ENCODE data around the gene TRIL.

The TRIL gene

DNA sequence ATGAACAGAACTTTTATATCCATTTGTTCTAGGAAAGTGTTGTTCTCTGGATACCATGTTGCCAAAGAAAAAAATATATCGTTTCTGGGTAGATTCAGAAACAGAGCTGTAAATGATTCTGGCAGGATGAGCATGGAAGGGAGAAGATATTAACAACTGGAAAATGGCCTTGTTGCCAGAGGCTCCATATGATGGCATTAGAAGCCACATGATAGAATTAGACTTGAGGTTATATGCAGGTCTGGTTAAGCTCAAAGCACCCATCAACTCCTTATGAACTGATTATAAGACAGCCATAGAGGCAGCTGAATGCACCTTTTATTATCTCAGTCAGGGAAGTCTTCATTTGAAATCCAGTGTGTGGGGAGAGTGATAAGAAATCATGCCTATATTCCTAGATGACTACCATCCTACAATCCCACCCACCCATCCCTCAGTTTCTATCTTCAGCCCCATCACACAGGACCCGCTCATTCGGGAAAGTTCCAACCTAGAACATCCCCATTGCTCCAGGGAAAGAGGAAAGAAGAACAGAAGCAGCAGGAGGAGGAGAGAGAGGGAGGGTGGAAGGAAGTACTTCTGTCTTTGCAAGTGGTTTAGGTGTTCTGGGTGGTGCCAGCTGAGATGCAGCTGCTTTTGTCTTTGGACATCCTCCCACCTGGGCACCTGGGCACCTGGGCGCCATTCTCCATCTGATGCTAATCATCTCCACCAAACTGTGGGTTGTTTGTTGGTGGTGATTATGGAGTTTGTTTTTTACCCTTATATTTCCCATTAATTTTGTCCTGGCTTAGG is 25.5 kb upstream of the TRIL start:
- H3K4me1 ChIP-seq (ENCODE audit: control insufficient read depth, insufficient read depth, low read length, poor library complexity, severe bottlenecking), result no peaks in the 10 kb centered on the region
- H3K27me3 ChIP-seq (replicated peaks; ENCODE audit: control insufficient read depth, insufficient read depth, low read length, poor library complexity, severe bottlenecking), result no peaks in the 10 kb centered on the region
- DNase-seq, result no peak
- H3K36me3 ChIP-seq (ENCODE audit: control insufficient read depth, insufficient read depth, low read length), result no peaks in the 10 kb centered on the region
- no peak overlapping the region for H3K27ac ChIP-seq (ENCODE audit: insufficient read depth, low read length, poor library complexity, severe bottlenecking)
- no peaks in the 10 kb centered on the region for H3K9me3 ChIP-seq (ENCODE audit: control insufficient read depth, low read length)
- H3K4me3 ChIP-seq (ENCODE audit: insufficient read depth, low read depth, low read length, poor library complexity, severe bottlenecking), result no peak overlapping the region

DNA sequence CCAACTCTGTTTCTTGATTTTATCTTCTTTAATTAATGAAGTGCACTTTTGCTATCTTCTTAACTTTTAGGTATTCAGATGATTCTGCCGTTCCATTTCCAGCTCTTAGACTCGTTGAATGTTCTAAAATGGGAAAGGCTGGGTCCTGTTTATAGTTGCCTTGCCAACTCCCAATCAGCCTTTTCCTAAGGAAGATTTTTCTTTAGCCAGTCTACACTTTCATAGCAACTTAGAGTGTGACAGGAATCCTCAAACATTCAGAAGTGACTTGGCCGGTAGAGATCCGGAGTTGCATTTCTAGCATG is 23.0 kb upstream of the TRIL start:
- Histone ChIP-seq H3K4me1 (ENCODE audit: control insufficient read depth, insufficient read depth, low read length, poor library complexity, severe bottlenecking) (no peaks in the 10 kb centered on the region), H3K36me3 (ENCODE audit: control insufficient read depth, insufficient read depth, low read length) (no peaks in the 10 kb centered on the region), H3K27ac (ENCODE audit: insufficient read depth, low read length, poor library complexity, severe bottlenecking) (no peak overlapping the region), H3K27me3 (replicated peaks; ENCODE audit: control insufficient read depth, insufficient read depth, low read length, poor library complexity, severe bottlenecking) (no peaks in the 10 kb centered on the region), H3K9me3 (ENCODE audit: control insufficient read depth, low read length) (no peaks in the 10 kb centered on the region), H3K4me3 (ENCODE audit: insufficient read depth, low read depth, low read length, poor library complexity, severe bottlenecking) (no peak overlapping the region)
- DNase-seq, result no peak

DNA sequence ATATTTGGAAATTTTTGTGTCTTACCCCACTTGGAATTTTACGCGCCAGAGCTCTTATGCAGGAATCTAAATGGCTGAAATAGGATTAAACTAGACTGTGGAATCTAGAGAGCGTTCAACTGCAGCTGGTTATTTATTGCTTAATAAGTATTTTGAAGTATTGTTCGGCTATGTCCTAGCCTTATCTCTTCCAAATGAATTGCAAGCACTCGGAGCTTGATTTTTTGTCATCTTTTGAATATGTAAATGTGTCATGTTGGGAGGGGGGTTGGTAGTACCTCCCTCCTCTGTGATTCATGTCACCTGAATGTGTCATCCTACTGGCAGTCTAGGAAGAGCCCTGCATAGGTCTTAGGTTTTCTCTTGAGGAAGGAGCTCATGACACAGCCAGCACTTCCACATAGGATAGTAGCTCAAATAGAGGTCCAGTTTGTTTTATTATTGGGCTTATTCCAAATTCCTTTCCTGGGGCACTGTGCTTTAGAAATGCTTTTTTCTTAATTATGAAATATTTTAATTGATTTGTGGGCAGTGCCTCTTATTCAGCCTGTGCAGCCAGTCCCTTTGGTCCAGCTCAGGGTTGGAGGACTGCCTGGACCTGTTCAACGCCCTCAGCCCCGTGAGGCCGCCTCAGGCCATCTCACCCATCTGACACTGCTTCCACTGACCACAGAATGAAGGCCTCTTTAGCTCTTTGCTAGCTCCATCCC is 22.5 kb upstream of the TRIL start:
- H3K4me1 ChIP-seq (ENCODE audit: control insufficient read depth, insufficient read depth, low read length, poor library complexity, severe bottlenecking), result no peaks in the 10 kb centered on the region
- no peaks in the 10 kb centered on the region for H3K36me3 ChIP-seq (ENCODE audit: control insufficient read depth, insufficient read depth, low read length)
- H3K9me3 ChIP-seq (ENCODE audit: control insufficient read depth, low read length), result no peaks in the 10 kb centered on the region
- H3K4me3 ChIP-seq (ENCODE audit: insufficient read depth, low read depth, low read length, poor library complexity, severe bottlenecking), result no peak overlapping the region
- H3K27ac ChIP-seq (ENCODE audit: insufficient read depth, low read length, poor library complexity, severe bottlenecking), result no peak overlapping the region
- no peak for DNase-seq
- no peaks in the 10 kb centered on the region for H3K27me3 ChIP-seq (replicated peaks; ENCODE audit: control insufficient read depth, insufficient read depth, low read length, poor library complexity, severe bottlenecking)

DNA sequence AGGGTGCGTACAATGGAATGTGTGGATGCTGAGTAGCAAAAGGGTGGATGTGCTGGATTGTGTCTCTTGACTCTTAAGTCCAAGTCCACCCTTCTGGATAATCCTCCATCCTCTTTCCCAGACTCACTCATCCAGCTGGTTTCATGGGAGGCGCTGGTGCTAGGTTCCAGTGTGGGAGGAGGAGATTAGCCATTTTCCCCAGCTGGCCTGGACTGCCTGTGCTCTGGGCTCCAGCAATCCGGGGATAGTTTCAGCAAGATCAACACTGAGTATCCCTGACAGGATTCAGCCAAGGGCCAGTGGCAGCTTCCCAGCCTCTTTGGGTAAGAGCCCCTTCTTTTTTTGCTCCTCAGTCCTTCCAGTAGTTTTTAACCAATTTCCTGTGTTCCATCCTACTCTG is 21.6 kb upstream of the TRIL start:
- Histone ChIP-seq H3K4me1 (ENCODE audit: control insufficient read depth, insufficient read depth, low read length, poor library complexity, severe bottlenecking) (no peaks in the 10 kb centered on the region), H3K9me3 (ENCODE audit: control insufficient read depth, low read length) (no peaks in the 10 kb centered on the region), H3K4me3 (ENCODE audit: insufficient read depth, low read depth, low read length, poor library complexity, severe bottlenecking) (no peak overlapping the region), H3K27ac (ENCODE audit: insufficient read depth, low read length, poor library complexity, severe bottlenecking) (no peak overlapping the region), H3K36me3 (ENCODE audit: control insufficient read depth, insufficient read depth, low read length) (no peaks in the 10 kb centered on the region), H3K27me3 (replicated peaks; ENCODE audit: control insufficient read depth, insufficient read depth, low read length, poor library complexity, severe bottlenecking) (no peaks in the 10 kb centered on the region)
- no peak for DNase-seq

GRCh38 chr7:28977881-28978280 is 19.8 kb upstream of the TRIL start:
- Histone ChIP-seq H3K9me3 (ENCODE audit: control insufficient read depth, low read length) (no peaks in the 10 kb centered on the region), H3K27me3 (replicated peaks; ENCODE audit: control insufficient read depth, insufficient read depth, low read length, poor library complexity, severe bottlenecking) (no peaks in the 10 kb centered on the region), H3K27ac (ENCODE audit: insufficient read depth, low read length, poor library complexity, severe bottlenecking) (no peak overlapping the region), H3K36me3 (ENCODE audit: control insufficient read depth, insufficient read depth, low read length) (no peaks in the 10 kb centered on the region), H3K4me1 (ENCODE audit: control insufficient read depth, insufficient read depth, low read length, poor library complexity, severe bottlenecking) (no peaks in the 10 kb centered on the region), H3K4me3 (ENCODE audit: insufficient read depth, low read depth, low read length, poor library complexity, severe bottlenecking) (no peak overlapping the region)
- no peak for DNase-seq

DNA sequence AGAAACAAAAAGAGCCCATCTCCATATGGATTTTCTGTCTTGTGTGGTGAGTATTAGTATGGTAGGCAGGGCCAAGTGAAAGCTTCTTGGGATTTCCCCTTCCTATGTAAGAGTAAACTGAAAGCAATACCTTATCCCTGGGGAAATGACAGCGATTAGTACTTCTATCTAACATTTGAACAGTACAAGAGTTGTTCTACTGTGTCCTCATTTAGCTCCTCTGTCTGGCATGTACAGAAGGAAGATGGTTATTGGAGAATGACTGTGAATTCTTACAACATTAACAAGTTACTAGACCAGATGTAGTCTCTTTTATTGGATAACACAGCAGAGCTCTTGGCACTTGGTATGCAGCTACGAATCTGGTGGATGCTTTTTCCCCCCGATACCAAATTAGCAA is 17.9 kb upstream of the TRIL start:
- H3K4me3 ChIP-seq (ENCODE audit: insufficient read depth, low read depth, low read length, poor library complexity, severe bottlenecking), result no peak overlapping the region
- H3K36me3 ChIP-seq (ENCODE audit: control insufficient read depth, insufficient read depth, low read length), result no peaks in the 10 kb centered on the region
- H3K4me1 ChIP-seq (ENCODE audit: control insufficient read depth, insufficient read depth, low read length, poor library complexity, severe bottlenecking), result no peaks in the 10 kb centered on the region
- H3K9me3 ChIP-seq (ENCODE audit: control insufficient read depth, low read length), result no peaks in the 10 kb centered on the region
- no peaks in the 10 kb centered on the region for H3K27me3 ChIP-seq (replicated peaks; ENCODE audit: control insufficient read depth, insufficient read depth, low read length, poor library complexity, severe bottlenecking)
- no peak for DNase-seq
- H3K27ac ChIP-seq (ENCODE audit: insufficient read depth, low read length, poor library complexity, severe bottlenecking), result no peak overlapping the region

DNA sequence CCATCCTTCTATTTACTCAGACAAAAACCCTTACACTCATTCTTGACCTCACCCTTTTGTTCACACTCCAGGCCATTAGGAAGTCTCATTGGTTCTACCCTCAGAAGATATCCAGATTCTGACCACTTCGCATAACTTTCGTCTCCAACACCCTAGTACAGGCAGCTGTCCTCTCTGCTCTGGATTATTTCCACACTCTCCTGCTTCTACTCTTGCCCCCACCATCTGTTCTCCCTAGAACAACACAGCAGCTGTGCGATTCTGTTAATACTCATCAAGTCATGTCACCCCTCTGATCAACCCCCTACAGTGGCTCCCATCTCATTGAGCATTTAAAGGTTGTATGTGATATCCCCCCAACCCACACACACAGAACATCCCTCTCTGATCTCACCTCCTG is 15.5 kb upstream of the TRIL start:
- Histone ChIP-seq H3K27me3 (replicated peaks; ENCODE audit: control insufficient read depth, insufficient read depth, low read length, poor library complexity, severe bottlenecking) (no peaks in the 10 kb centered on the region), H3K9me3 (ENCODE audit: control insufficient read depth, low read length) (no peaks in the 10 kb centered on the region), H3K36me3 (ENCODE audit: control insufficient read depth, insufficient read depth, low read length) (no peaks in the 10 kb centered on the region), H3K27ac (ENCODE audit: insufficient read depth, low read length, poor library complexity, severe bottlenecking) (no peak overlapping the region), H3K4me3 (ENCODE audit: insufficient read depth, low read depth, low read length, poor library complexity, severe bottlenecking) (no peak overlapping the region), H3K4me1 (ENCODE audit: control insufficient read depth, insufficient read depth, low read length, poor library complexity, severe bottlenecking) (no peaks in the 10 kb centered on the region)
- no peak for DNase-seq

DNA sequence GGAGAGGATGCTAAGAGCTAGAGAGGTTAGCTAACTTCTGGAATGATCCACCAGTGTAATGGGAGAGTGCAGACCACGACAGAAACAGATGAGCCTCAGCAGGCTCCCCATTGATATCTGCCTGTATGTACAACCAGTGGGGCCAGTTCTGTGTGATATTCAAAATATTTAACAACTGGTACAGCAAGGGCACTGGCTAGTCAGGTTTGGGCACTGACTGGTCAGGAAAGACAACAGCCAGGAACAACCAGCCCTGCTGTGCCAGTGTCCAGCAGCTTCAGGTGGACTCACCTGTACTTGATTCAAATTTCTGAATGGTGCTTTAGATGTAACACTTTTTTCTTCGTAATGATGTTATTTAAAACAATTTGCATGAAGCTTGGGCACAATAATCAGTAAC is 5.9 kb upstream of the TRIL start:
- Histone ChIP-seq H3K27ac (ENCODE audit: insufficient read depth, low read length, poor library complexity, severe bottlenecking) (no peak overlapping the region), H3K36me3 (ENCODE audit: control insufficient read depth, insufficient read depth, low read length) (no peaks in the 10 kb centered on the region), H3K4me1 (ENCODE audit: control insufficient read depth, insufficient read depth, low read length, poor library complexity, severe bottlenecking) (no peaks in the 10 kb centered on the region), H3K27me3 (replicated peaks; ENCODE audit: control insufficient read depth, insufficient read depth, low read length, poor library complexity, severe bottlenecking) (no peaks in the 10 kb centered on the region), H3K9me3 (ENCODE audit: control insufficient read depth, low read length) (no peaks in the 10 kb centered on the region), H3K4me3 (ENCODE audit: insufficient read depth, low read depth, low read length, poor library complexity, severe bottlenecking) (no peak overlapping the region)
- no peak for DNase-seq

DNA sequence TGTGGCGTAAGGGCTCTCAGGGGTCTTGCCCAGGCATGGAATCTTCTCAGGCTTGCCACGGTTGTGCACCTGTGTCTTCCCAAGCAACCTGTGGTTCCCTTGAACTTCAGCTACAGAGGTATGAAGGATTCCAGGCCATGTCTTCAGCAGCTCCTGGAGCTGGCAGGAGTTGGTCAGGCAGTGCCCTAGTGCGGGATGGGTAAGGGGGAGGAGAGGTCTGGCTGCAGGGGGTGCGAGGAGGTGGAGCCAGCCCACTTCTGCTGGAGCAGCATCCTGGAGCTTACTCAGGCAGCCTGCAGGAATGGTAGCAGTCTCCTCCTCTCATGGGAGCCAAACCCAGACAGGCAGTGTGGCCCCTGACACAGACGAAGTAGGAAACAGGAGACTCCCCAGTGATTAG is 3.8 kb upstream of the TRIL start:
- H3K9me3 ChIP-seq (ENCODE audit: control insufficient read depth, low read length), result no peaks in the 10 kb centered on the region
- H3K27me3 ChIP-seq (replicated peaks; ENCODE audit: control insufficient read depth, insufficient read depth, low read length, poor library complexity, severe bottlenecking), result peaks cover 9% of the 10 kb centered on the region
- H3K36me3 ChIP-seq (ENCODE audit: control insufficient read depth, insufficient read depth, low read length), result no peaks in the 10 kb centered on the region
- H3K4me3 ChIP-seq (ENCODE audit: insufficient read depth, low read depth, low read length, poor library complexity, severe bottlenecking), result no peak overlapping the region
- no peak overlapping the region for H3K27ac ChIP-seq (ENCODE audit: insufficient read depth, low read length, poor library complexity, severe bottlenecking)
- DNase-seq, result no peak
- peaks cover 3% of the 10 kb centered on the region for H3K4me1 ChIP-seq (ENCODE audit: control insufficient read depth, insufficient read depth, low read length, poor library complexity, severe bottlenecking)

DNA sequence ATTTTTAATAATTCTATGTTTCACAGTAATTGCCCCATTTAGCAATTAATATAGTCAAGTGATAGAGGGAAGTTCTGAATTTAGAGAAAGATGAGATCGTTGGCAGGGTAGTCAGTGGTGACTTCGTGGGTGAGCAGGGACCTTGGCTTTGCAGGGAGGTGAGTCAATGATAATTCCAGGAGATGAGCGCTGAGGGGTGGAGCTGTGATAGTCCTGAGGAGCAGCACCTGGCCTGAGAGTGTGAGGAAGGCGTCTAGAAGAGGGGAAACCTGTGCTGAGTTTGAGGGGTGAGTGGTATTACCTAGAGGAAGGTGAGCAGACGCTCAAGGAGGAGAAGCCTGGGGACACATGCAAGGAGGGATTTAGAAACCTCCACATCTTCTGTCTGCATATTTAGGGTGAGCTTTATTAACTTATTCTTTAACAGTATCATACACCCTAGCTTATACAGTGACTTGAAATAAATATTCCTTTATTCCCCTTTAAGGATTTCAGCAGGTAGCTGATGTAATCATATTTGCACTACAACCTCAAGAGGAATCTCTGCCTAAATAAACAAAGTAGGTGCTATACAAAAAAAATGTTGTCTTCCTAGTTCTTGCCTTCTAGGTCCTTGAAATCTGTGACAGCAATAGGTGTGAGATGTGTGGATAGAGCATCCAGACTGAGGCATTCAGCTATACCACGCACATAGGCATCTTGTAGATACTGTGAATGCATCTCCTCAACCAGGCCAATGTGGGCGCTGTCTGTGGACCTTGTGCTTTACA is 2.1 kb upstream of the TRIL start:
- peaks cover 12% of the 10 kb centered on the region for H3K27me3 ChIP-seq (replicated peaks; ENCODE audit: control insufficient read depth, insufficient read depth, low read length, poor library complexity, severe bottlenecking)
- H3K27ac ChIP-seq (ENCODE audit: insufficient read depth, low read length, poor library complexity, severe bottlenecking), result no peak overlapping the region
- DNase-seq, result no peak

More for the DNA sequence above, 2.1 kb upstream of the TRIL start:
- no peaks in the 10 kb centered on the region for H3K9me3 ChIP-seq (ENCODE audit: control insufficient read depth, low read length)
- no peaks in the 10 kb centered on the region for H3K36me3 ChIP-seq (ENCODE audit: control insufficient read depth, insufficient read depth, low read length)
- H3K4me1 ChIP-seq (ENCODE audit: control insufficient read depth, insufficient read depth, low read length, poor library complexity, severe bottlenecking), result peaks cover 12% of the 10 kb centered on the region
- no peak overlapping the region for H3K4me3 ChIP-seq (ENCODE audit: insufficient read depth, low read depth, low read length, poor library complexity, severe bottlenecking)
